ENCODE results near the gene DNAJC27. TPM values are rescaled to one million over a fixed set of nuclear protein-coding genes. Genes with fewer than 3 reads are reported as not detected.

Gene DNAJC27
- total and polyA plus RNA-seq, 9 of the 15 experiments (the other 6 are each of a cell fraction or from before 2014, with no cell fraction given) = 0.53 to 5.9 (median 3.0) TPM

- no peak for TF ChIP-seq CHAMP1 (IDR thresholded peaks at IDR 0.05)
- 0 out of 2 replicates have a peak, but pooled peaks have one; percentile 26 for TF ChIP-seq NCOA6 (IDR thresholded peaks at IDR 0.05)
- peak; percentile 93 for TF ChIP-seq CREB1 (IDR thresholded peaks at IDR 0.05)
- TF ChIP-seq CREB1 (CRISPR knock-in tag; IDR thresholded peaks at IDR 0.05) = peak; percentile 96
- no peak for TF ChIP-seq NR2C1 (IDR thresholded peaks at IDR 0.05)
- peak; percentile 53; the same call in 1 of the 2 replicates for TF ChIP-seq NR2C1 (tag; IDR thresholded peaks at IDR 0.05)
- TF ChIP-seq CBX5 (IDR thresholded peaks at IDR 0.05; ENCODE audit: borderline replicate concordance, low read depth) = no peak
- TF ChIP-seq CREB5 (CRISPR knock-in tag; IDR thresholded peaks at IDR 0.05) = no peak
- 0 out of 2 replicates have a peak, but pooled peaks have one; percentile 49 for TF ChIP-seq FOXK1 (CRISPR knock-in tag; IDR thresholded peaks at IDR 0.05; ENCODE audit: borderline replicate concordance)
- TF ChIP-seq ELK1 (CRISPR knock-in tag; IDR thresholded peaks at IDR 0.05) = no peak
- no peak for TF ChIP-seq SAFB (IDR thresholded peaks at IDR 0.05; ENCODE audit: borderline replicate concordance, low read depth, low read length)
- peak; percentile 60; the same call in 1 of the 2 replicates for TF ChIP-seq TOE1 (IDR thresholded peaks at IDR 0.05; ENCODE audit: borderline replicate concordance)
- 0 out of 2 replicates have a peak, but pooled peaks have one; percentile 33 for TF ChIP-seq TOE1 (CRISPR knock-in tag; IDR thresholded peaks at IDR 0.05; ENCODE audit: borderline replicate concordance, low read depth)
- 0 out of 2 replicates have a peak, but pooled peaks have one; percentile 40 for TF ChIP-seq E2F5 (CRISPR knock-in tag; IDR thresholded peaks at IDR 0.05)
- no peak for TF ChIP-seq MLLT1 (IDR thresholded peaks at IDR 0.05)
- no peak; the same call in 1 of the 2 replicates for TF ChIP-seq SOX6 (IDR thresholded peaks at IDR 0.05)
- TF ChIP-seq NBN (IDR thresholded peaks at IDR 0.05; ENCODE audit: low read depth) = no peak
- no peak for TF ChIP-seq ZNF282 (CRISPR knock-in tag; IDR thresholded peaks at IDR 0.05)
- TF ChIP-seq TEAD1 (CRISPR knock-in tag; IDR thresholded peaks at IDR 0.05) = 0 out of 4 replicates have a peak, but pooled peaks of 1 of the 2 experiments have one; percentile 19
- no peak for TF ChIP-seq FUS (optimal IDR thresholded peaks at IDR 0.05; ENCODE audit: low read depth, low read length)
- no peak for TF ChIP-seq PHF21A (IDR thresholded peaks at IDR 0.05; ENCODE audit: borderline replicate concordance, low read depth)
- no peak for TF ChIP-seq CBFA2T3 (IDR thresholded peaks at IDR 0.05)
- TF ChIP-seq ZNF354B (CRISPR knock-in tag; IDR thresholded peaks at IDR 0.05) = no peak
These were observed at the start of gene DNAJC27 (continued) for GRCh38 chr2:24971536-24972314.

Measured in K562 (cell line).